Measurements from ENCODE around the gene RILPL2.

DNA sequence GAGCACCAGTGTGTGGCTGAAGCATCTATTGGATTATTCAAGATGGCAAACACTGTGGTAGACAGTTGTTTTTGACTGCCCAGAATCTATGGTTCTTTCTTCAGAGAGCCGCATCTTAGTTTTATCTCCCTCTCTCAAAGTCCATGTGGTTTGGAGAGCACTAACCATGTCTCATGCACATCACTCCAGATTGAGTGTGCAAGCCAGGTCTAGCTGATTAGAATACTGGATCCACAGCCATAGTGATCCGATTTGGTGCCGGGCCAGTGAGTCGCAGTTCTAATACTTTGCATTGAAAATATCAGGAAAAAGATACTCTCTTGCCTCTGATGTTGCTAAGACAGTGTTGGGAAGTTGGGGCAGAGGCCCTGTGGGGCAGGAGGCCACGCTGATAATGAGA lies 67.3 kb downstream of the RILPL2 start:
- TF ChIP-seq TAF1 (IDR thresholded peaks at IDR 0.05; ENCODE audit: control insufficient read depth, extremely low read depth, insufficient read depth, low read length, severe bottlenecking) (no peak), GATAD2B (IDR thresholded peaks at IDR 0.05; ENCODE audit: borderline replicate concordance) (no peak), TBL1XR1 (IDR thresholded peaks at IDR 0.05; ENCODE audit: low read length in 2 of 2) (no peak)

Data from K562 (cell line).